NCI-H1436 (cell line): ENCODE data around the gene AGAP1.
"Not testable (repeated sequence)": the region's sequence is repeated elsewhere in the genome, so short reads cannot be mapped to it uniquely, and the experiment has no call there.

Experiments used
- DNase-seq: peaks from one replicate; lab custom pipeline; 2025; lab: John Stamatoyannopoulos, UW

Gene AGAP1

DNA sequence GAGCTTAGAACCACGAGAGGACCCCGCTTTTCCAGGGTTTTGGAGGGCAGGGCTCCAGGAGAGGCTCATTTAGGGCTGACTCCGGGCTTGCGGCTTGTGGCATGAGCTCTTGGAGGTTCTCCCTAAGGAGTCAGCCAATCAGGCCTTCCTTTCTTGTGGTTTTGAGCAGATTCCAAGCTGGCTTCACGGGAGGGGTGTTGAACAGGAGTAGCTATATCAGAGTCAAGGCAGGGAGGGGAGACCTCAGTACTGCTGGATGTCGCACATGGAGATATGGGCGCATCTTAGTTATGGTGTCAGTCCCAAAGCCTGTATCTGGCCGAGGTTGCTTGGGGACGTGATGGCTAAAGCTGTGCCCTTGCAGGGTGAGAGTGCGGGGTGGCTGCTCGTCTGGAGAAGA, 98.6 kb downstream of the AGAP1 start:
- no peak for DNase-seq

DNA sequence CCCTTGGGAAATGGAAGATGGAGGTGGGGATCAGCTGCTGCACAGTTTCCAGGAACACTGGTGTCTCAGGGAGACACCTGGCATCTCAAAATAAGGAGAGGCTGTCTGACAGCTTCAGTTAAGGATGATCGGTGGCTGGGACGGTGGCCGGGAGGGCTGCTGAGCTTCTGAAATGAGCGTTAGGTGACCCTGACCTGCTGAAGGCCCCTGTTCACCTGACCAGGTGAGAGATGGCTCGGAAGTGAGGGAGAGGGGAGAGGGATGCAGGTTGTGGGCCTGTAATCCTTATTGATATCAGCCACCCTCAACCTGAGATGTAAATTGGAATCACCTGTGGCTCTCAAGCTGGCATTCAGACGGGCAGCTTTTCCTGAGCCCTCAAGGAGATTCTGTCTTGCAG, 99.0 kb downstream of the AGAP1 start:
- no peak for DNase-seq

DNA sequence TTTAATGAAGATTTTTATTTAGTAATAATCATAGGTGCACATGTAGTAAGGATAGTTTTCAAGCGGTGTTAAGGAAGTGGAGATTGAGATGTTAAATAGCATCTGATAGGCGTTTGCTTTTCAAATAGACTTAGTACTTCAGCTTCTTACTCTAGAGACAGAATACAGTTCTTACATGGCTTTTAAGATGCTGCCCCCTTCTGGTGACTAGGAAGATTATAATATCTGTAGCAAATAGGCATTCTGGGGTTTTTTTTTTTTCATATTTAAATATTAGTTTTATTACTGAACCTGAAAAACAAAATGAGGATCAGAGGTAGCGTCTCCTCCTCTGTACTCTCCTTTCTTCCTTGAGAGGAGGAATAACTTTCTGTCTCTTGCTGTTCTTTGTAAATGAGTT, 100.2 kb downstream of the AGAP1 start:
- peak; percentile 72 for DNase-seq

DNA sequence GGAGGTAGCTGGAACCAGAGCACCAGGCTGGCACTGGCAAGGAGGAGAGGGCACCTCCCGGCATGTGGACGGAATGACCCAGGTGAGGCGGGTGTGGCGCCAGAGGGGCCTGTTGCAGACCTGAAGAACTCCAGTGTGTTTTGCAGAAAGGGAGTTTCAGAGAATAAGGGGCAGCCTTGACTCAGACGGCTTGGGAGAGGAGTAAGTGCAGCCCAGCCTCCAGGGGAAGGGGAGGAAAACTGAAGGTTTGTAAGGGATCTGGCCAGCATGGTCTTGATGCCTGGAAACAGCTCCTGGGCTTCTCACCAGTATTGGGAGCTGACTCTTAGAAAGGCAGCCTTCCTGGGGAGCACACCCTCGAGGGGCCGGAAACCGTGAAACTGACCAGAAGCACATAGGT, 101.1 kb downstream of the AGAP1 start:
- DNase-seq: no peak

DNA sequence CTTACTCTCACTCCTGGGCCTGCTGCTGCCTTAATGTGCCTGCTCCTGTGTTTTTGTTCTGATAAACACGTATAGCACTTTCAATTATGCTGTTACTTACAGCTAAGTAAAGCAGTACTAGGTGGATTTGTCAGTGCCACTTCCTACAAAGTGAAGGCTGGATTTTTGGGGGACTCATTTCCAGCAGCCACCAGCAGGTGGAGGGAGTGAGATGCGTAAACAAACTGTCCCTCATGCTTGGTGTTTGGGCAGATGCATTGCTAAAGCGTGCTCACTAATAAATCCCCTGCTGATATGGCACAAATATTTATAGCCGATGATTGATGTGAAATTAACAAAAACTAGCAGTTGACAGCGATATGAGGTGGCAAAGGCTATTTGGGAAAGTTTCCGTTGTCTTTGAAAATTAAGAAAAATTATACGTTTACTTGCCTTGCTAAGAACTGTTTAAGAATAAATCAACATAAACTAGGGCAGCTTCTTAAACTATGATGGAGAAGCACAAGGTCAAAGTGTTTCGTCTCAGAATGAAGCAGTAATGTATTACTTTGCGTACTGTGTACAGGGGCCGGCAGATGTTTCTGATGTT, 101.7 kb downstream of the AGAP1 start:
- peak; percentile 58 for DNase-seq

DNA sequence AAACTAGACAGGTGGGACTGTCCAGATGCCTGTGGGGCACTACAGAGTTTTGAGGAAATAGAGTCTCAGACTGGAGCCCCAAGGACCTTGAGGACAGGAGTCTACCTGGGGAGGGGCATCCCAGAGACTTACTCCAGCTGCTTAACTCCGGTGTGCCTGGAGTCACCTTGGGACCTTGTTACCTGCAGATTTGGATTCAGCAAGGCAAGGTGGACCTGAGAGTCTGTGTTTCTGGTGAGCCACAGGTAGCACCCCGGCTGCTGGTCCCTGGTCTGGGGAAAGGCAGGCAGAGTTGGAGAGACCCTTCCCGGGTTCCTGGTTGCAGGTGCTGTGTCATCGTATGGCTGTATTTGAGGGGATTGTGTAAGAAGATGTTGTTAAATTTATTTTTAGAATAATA, 102.4 kb downstream of the AGAP1 start:
- no peak for DNase-seq

DNA sequence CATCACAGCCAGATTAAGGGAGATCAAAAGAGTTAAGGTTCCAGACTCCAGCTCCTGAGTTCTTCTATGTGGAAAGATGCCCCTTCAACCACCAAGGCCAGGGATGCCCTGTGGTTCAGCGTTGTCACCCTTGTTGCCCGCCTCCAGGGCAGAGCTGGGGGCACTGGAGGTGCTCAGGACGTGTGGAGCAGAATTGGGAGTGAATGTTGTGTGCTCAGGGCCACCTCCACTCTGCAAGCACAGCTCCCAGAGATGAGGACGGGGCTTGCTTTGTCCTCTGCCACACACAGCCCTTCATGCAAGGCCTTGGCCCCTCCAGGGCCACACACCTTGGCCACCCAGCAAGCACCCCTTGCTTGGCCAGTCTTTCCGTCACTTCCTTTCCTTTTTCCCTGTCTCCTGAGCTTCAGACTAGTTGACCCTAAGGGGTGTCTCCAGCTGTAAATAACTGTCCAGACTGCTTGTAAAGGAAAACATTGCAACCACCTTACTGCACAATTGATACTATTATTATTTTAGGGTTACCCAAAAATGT, 103.3 kb downstream of the AGAP1 start:
- DNase-seq: no peak

DNA sequence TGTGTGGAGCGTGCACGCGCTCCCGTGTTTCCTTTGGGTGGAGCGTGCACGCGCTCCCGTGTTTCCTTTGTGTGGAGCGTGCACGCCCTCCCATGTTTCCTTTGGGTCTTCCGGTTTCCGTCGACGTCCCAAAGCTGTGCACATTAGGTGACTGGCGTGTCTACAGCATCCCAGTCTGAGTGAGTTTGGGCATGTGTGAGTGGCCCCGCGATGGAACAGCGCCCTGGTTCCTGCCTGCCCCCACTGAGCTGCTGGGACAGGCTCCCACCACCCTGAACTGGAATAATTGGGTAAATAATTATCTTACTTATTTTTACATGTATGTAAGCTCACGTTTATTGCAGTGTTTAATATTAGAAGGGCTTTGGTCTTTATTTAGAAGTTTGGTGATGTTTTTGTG, 104.2 kb downstream of the AGAP1 start:
- DNase-seq: no peak

DNA sequence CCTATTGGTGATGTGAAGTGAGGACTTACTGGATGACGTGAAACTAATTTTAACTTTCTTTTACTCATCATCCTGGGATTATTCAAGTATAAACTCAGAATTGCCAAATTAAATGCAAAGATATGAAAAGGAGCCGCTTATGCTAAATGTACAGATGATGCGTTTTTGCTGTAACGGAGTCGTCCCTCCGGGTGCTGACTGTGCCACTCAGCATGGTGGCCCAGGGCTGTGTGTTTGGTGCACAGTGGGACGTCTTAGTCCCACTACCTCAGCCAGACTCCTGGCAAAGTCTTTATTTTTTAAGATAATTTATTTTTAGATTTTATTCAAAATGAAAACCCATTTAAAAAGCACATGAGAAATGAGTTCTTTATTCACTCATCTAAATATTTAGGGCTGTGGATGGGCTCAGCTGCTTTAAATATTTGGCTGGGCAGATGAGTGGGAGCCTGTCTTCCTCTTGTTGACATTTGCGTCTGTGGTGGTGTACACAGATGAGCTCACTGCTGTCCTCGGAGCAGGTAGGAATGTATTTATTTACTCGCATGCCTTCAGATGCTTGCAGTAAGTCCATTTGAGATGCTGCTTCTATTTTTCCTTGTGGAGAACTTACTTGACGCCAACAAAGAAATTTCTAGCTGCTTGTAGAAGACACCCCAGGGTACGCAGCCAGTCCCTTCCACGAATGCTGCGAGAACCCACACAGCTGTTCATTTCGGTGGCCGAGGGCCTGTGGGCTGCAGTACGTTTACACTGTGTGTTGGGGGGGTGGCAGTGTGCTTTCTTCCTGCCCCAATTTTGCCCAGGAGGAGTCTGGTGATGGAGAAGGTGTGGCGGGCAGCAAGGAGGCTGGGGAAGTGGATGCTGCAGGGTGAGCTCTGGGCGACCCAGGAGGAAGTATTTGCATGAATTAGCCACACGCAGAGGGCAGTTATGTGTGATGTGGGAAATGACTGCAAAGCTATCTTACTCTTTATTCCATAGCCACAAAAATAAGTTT, 105.0 kb downstream of the AGAP1 start:
- no peak for DNase-seq

DNA sequence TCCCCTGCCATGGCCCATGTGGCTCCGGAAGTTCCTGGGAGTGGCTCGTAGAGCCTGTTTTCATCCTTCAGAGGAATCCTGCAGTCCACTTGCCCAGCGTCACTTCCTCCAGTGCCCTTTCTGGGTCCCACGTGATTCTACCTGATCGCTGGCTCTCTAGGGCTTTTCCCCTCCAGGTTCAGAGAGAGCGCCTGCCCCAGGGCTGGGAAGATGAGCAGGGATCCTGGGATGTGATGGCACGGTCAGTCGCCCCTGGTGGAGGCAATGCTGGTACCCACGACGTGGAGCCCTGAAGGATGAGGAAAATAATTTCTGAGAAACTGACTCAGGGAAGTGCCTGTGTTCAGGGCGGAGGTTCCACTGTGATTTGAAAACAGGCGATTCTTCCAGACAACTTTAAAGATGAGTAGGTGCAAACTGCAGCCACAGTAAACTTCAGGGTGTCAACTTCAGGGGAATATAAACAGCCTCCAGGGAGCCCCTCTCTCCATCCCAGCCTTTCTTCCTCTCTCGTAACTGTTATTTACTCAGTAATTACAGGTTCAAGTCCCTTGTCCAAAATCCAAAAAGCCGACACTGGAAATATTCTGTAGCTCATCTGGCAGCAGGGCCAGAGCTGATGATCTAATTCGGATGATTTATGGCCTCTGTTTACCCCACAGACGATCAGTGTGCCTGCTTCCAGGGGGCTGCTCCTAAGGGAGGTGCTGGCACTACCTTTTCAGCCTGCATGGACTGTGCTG, 105.9 kb downstream of the AGAP1 start:
- no peak for DNase-seq

DNA sequence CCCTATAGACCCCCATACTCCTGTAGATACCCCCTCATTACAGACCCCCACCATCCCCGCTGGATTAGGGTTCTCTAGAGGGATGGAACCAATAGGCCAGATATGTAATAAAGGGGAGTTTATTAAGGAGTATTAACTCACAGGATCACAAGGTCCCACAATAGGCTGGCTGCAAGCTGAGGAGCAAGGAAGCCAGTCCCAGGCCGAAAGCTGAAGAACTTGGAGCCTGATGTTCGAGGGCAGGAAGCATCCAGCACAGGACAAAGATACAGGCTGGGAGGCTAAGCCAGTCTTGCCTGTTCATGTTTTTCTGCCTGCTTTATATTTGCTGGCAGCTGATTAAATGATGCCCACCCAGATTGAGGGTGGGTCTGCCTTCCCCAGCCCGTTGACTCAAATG, 106.6 kb downstream of the AGAP1 start:
- DNase-seq: no peak

DNA sequence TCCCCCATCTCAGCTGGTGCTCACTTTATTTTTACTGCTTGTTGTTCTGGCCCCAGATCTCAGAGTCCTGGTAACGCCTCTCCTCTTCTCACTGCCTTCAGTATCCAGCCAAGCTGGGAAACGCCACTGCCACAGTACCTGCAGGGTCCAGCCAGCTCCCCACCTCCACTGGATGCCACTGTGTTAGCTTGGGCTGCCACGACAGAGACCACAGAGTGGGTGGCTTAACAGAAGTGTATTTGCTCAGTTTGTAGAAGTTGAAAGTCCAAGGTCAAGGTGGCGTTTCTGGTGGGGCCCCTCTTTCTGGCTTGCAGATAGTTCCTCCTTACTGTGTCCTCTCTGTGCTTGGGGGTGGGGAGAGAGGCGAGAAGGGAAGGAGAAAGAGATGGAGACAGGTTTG, 107.1 kb downstream of the AGAP1 start:
- no peak for DNase-seq

DNA sequence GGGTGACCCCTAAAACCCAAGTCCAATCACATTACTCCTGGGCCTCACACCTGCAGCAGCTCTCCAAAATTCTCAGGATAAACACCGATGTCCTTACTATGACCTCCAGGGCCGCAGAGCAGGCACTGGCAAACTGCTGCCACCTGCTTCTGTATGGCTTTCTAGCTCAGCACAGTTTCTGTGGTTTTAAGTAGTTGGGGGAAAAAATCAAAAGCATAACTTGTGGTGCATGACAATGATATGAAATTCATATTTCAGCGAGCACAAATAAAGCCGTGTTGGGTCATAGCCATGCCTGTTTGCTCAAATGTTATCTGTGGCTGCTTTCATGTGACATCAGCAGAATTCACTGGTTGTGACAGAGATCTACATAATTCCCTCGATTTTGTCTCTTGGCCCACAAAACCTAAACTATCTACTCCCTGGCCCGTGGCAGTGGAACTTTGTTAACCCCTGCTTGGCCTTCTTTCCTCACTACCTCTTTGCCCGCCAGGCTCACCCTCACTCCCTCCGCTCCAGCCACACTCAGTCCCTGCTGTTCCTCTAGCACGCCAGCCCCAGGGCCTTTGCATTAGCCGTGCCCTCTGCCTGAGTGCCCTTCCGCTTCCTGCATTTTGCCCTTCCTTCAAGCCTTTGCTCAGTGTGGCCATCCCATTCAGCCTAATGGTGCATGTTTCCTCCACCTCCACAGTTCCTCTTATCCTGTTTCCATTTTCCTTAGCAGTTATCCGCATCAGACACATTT, 108.3 kb downstream of the AGAP1 start:
- DNase-seq: no peak

DNA sequence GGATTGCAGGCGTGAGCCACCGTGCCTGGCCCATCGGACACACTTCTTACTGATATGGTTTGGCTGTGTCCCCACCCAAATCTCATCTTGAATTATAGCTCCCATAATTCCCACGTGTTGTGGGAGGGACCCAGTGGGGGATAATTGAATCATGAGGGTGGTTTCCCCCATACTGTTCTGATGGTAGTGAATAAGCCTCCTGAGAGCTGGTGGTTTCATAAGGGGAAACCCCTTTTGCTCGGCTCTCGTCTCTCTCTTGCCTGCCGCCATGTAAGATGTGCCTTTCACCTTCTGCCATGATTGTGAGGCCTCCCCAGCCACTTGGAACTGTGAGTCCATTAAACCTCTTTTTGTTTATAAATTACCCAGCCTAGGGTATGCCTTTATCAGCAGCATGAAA, 109.1 kb downstream of the AGAP1 start:
- DNase-seq: not testable (repeated sequence)

DNA sequence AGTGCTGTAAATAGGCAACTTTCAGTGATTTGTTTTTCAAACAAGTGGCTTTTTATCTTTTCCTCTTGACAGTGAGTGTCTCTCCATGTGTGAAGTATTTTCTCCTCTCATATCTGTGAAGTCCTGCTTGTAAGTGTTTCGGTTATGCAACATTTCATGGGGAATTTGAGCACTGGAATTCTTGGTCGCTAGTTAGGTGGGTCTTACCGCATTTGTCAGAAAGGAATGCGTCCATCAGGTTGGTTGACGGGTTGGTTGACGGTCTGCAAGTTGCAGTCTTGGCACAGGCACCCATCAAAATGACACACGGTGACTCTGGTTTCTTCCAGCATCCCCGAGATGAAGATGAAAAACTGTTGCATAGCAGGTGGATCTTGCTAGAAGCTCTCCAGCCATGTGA, 109.8 kb downstream of the AGAP1 start:
- no peak for DNase-seq

DNA sequence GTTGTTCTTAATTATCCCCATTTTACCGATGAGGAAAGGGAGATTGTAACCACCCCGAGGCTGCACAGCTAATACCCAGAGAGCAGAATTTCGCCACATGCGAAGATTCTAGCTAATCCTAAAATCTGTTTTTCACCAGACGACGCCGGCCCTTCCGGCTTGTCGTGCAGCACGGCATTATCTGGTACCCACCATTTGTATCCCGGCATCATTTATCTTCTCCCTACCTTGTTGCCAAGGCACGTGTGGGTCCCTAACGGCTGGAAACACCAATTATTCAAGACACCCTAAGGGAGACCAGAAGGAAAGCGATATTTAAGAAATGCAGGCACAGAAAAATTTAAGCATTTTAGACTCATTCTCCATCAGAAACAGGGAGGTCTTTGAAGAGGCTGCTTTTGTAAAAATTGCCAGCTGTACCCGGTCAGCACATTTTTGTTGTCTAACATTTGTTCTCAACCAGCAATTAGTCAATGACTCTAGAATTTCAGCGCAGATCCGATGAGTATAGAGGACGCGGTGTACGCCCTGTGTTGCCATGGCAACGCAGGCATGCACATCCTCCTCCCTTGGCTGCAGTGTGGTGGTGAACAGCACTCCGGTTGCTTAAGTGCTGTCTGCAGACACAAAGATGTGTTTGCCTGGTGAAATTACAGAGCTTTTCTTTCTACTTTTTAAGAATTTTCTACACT, 111.6 kb downstream of the AGAP1 start:
- peak; percentile 89 for DNase-seq

DNA sequence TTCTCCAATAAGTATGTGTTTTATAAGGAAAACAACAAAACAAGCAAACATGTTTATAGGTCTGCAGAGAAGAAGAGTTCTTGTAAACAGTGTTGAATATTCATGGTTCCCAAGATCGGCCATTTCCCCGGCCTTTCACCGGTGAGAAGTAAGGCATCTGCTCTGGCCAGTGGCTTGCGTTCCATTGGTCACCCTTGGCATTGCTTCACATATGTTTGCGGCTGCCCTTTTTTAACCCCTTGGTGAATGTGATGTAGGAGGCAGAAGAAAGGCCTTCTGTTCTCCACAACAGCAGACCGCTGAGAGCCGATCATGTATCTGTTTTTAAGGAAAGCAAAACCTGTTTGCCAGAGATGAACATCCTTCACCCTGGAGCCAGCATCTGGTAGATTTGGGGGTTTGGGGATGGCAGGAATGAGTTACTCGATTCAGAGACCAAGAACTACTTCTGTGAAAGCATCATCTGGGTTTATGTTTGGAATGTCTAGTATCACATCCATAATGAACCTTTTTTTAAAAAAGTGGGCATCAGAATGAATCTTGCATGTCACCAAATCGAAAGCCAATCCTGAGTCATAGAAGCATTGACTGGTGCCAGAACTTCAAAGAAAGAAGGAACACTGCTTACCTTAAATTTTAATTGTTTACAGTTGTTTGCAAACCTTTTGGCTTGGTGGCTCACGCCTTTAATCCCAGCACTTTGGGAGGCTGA, 112.3 kb downstream of the AGAP1 start:
- no peak for DNase-seq

DNA sequence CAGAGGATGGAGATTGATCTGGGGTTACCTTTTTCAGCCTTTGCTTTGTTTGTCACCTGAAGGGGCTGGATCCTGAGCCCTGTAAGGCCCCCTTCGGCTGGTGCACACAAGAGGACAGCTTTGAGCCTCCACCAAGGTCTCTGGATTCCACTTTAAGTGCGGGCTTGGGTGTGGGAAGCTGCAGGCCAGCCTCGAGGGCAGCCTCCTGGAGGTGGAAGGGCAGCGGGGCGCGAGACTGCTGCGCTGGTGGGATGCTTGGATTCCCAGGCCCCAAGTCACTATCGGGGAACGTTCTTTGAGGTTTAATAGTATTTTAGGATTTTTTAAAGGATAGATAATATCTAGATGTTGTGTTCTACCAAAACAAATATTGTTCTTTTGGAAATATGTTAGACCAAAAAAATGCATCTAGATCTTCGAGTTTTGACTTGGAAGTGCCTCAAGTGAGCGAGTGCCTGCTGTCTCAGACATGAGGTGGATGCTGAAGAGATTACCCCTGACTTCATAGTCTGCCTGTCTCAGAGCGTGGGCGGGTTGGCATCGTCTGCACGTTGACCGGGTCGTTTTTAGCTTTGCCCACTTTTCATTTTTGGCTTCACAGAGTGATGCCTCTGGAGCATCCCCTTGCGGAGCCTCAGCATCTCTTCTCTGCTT, 113.8 kb downstream of the AGAP1 start:
- no peak for DNase-seq

DNA sequence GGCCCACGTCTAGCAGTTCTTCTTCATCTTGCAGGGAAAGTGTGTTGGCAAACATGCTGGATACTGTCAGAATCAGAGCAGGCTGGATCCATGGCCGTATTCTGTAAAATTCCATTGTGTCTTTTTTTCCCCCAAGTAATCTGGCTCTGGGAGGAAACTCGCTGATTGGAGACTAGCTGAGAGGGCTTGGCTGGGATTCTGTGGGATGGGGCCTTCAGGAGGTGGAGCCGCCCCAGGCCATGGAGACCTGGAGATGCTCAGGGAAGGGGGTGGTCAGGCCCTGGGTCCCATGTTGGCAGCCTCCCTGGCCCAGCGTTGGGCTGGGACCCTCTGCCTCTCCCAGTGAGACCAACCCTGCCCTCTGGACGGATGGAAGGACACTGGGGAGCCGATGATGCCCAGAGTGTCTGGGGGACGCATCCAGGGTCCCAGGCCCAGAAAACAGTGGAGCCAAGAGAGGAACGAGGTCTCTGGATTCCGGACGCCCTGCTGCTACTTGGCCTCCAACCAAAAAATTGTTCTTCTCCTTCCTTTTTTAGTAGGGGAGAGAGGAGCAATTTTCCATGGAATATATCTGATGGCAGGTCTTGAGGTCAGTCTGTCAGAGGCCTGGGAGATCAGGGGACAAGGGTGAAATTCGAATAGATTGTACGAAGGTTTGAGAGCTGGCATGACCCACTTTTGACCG, 114.5 kb downstream of the AGAP1 start:
- no peak for DNase-seq
